Kidney (tissue), 14 donors: Measurements from ENCODE around the gene ODF2L. TPM values are rescaled to one million over a fixed set of nuclear protein-coding genes. Genes with fewer than 3 reads are reported as not detected.

Source experiments
- DNase-seq, 5 donors: peaks; one replicate each; pipeline ENCODE4 v3.0.0-alpha.2; 2013 to 2020
- FAIRE-seq: peaks from 2 replicates; lab custom pipeline; 2012; peaks lifted over from hg19 to GRCh38; lab: Jason Lieb, UNC
- H3K27ac ChIP-seq, 2 donors: one replicate each; pipeline ENCODE4 v1.7.0; 2013; ENCODE audit warnings: low read depth in 2 of 2, low read length in 2 of 2, inconsistent platforms in 1 of 2
- H3K27me3 ChIP-seq: one replicate; pipeline ENCODE4 v1.7.1; 2013; ENCODE audit warnings: low read length, inconsistent platforms; ENCODE audit not compliant: control insufficient read depth, insufficient read depth
- H3K36me3 ChIP-seq, 3 donors: one replicate each; pipeline versions ENCODE4 v1.7.0 to v1.7.1; 2013; ENCODE audit warnings: low read length in 3 of 3, control low read depth in 1 of 3, inconsistent platforms in 1 of 3; ENCODE audit not compliant: insufficient read depth in 3 of 3, control insufficient read depth in 2 of 3
- H3K4me1 ChIP-seq, 3 donors: one replicate each; pipeline versions ENCODE4 v1.7.0 to v1.7.1; 2013; ENCODE audit warnings: low read length in 3 of 3, inconsistent platforms in 1 of 3, low read depth in 1 of 3; ENCODE audit not compliant: control insufficient read depth in 2 of 3, insufficient read depth in 2 of 3
- H3K4me3 ChIP-seq, 3 donors: one replicate each; pipeline versions ENCODE4 v1.7.0 to v1.8.1; 2013; ENCODE audit warnings: low read length in 3 of 3, control low read depth in 1 of 3, inconsistent platforms in 1 of 3
- H3K9ac ChIP-seq, 3 donors: one replicate each; pipeline versions ENCODE4 v1.7.0 to v1.7.1; 2013; ENCODE audit warnings: low read length in 3 of 3, control low read depth in 1 of 3, inconsistent platforms in 1 of 3
- H3K9me3 ChIP-seq, 3 donors: one replicate each; pipeline versions ENCODE4 v1.7.0 to v1.7.1; 2013; ENCODE audit warnings: low read length in 3 of 3, control low read depth in 1 of 3, inconsistent platforms in 1 of 3; ENCODE audit not compliant: control insufficient read depth in 2 of 3, insufficient read depth in 1 of 3
- intact Hi-C: fragments of 100-400 bp; cut with DNase I; formaldehyde crosslinking; loops from one replicate; pipeline ENCODE4 v1.11.1; 2022
- polyA plus RNA-seq: library from polyadenylated mRNA; stranded (reverse); fragments of 350-450 nt; fragmentation: Illumina TruSeq; extraction: RNeasy Lipid Tissue Mini Kit (QIAGEN cat#74804); gene quantifications from one replicate; pipeline ENCODE4 v1.2.3, GENCODE V29; 2014; ENCODE audit warnings: low read depth, low replicate concordance; ENCODE audit not compliant: insufficient read depth
- total RNA-seq: library from RNA; stranded (reverse); fragmentation: NEBNext Ultra II Directional; extraction: Animal tissue kit (Norgen Biotek cat#: 25700); gene quantifications from one replicate; pipeline ENCODE4 v1.2.1, GENCODE V29; 2021
- TF ChIP-seq, protein P1 (sequence below): IDR thresholded peaks from 3 replicates; pipeline ENCODE4 v1.5.1; 2012; ENCODE audit warnings: mild to moderate bottlenecking, moderate library complexity, borderline replicate concordance; ENCODE audit not compliant: insufficient read depth; ENCODE audit errors: extremely low read depth
- donor health status: control.
- donor health status: control.
- donor health status: control.
- donor health status: control.
- donor health status: control.
- donor health status: DM: yes; HTN: yes; CAD: no.
- donor health status: Normal renal cell carcinoma (clear cell type).

ODF2L gene
- total and polyA plus RNA-seq, 2 donors from 2014 or later, result 19.2 to 57.3 TPM

GRCh38 chr1:86419277-86419903 is 23.3 kb upstream of the ODF2L start:
- H3K27me3 ChIP-seq, result no peaks in the 10 kb centered on the region
- FAIRE-seq, result no peak
- H3K36me3 ChIP-seq, result no peaks in the 10 kb centered on the region
- DNase-seq, result peak in 2 of 5 donors; percentile 17 to 29
- H3K9ac ChIP-seq, result no peak overlapping the region
- TF ChIP-seq, protein P1, sequence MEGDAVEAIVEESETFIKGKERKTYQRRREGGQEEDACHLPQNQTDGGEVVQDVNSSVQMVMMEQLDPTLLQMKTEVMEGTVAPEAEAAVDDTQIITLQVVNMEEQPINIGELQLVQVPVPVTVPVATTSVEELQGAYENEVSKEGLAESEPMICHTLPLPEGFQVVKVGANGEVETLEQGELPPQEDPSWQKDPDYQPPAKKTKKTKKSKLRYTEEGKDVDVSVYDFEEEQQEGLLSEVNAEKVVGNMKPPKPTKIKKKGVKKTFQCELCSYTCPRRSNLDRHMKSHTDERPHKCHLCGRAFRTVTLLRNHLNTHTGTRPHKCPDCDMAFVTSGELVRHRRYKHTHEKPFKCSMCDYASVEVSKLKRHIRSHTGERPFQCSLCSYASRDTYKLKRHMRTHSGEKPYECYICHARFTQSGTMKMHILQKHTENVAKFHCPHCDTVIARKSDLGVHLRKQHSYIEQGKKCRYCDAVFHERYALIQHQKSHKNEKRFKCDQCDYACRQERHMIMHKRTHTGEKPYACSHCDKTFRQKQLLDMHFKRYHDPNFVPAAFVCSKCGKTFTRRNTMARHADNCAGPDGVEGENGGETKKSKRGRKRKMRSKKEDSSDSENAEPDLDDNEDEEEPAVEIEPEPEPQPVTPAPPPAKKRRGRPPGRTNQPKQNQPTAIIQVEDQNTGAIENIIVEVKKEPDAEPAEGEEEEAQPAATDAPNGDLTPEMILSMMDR, result peak; percentile 11
- no peaks in the 10 kb centered on the region for H3K4me1 ChIP-seq
- no peak overlapping the region for H3K27ac ChIP-seq
- intact Hi-C loops, result no loop called here
- H3K9me3 ChIP-seq, result no peaks in the 10 kb centered on the region
- no peak overlapping the region for H3K4me3 ChIP-seq

- intact Hi-C loops, result no loop called here
- no peaks in the 10 kb centered on the region for H3K36me3 ChIP-seq
- H3K27ac ChIP-seq, result no peak overlapping the region
- DNase-seq (no peak), FAIRE-seq (no peak)
- H3K27me3 ChIP-seq, result no peaks in the 10 kb centered on the region
- no peak overlapping the region for H3K4me3 ChIP-seq
- no peaks in the 10 kb centered on the region for H3K9me3 ChIP-seq
- no peaks in the 10 kb centered on the region for H3K4me1 ChIP-seq
- no peak overlapping the region for H3K9ac ChIP-seq
- TF ChIP-seq, protein P1, result no peak
These were observed 20.2 kb upstream of the ODF2L start for GRCh38 chr1:86416343-86416742.

DNA sequence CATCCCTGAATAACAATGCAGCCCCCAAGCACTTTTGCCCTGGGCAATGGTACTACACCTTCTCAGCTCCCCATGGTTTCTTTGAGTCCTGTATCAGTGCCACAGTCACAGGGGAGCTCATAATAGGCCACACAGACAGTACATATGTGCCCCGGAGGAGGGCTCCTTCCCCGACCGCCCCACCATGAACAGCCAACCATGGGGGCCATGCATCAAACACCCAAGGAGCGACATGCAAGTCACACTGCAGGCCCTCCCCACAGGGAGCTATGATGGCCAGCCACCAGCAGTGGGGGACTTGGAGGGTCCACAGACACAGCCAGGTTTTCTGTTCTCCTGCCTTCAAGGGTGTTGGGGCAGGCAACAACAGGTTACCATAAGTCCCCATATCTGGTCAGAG is 14.8 kb upstream of the ODF2L start:
- no peak overlapping the region for H3K9ac ChIP-seq
- H3K27me3 ChIP-seq, result no peaks in the 10 kb centered on the region
- no peaks in the 10 kb centered on the region for H3K36me3 ChIP-seq
- FAIRE-seq (no peak), DNase-seq (no peak)
- intact Hi-C loops, result no loop called here
- TF ChIP-seq, protein P1, result no peak
- no peak overlapping the region for H3K27ac ChIP-seq
- H3K4me3 ChIP-seq, result no peak overlapping the region
- H3K9me3 ChIP-seq, result no peaks in the 10 kb centered on the region
- no peaks in the 10 kb centered on the region for H3K4me1 ChIP-seq

DNA sequence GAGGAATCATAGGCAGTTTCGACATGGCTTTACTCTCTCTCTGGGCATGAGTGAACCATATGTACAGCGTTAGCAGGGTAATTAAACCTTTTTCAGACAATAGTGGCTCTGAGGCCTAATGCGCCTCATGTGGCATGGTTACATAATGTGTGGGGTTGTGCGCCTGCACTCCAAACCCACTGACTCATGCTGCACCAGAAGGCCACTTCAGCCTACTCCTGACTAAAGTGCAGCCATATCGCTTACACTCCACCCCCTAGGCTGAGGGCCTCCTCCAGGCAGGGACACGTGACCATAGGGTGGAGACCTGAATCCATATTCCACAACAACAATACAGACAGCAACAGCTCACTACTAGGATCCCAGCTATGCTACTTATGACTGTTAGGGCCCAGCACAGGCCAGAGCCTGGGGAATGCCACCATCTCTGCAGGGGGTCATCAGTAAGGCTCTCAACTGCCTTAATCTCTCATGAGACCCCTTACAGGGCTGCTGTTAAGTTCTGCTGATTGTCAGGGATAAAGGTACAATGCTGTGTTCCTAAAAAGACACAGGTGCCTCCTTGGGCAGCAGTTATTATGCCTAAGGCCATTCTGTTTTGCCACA is 13.4 kb upstream of the ODF2L start:
- Histone ChIP-seq H3K9me3 (no peaks in the 10 kb centered on the region), H3K4me1 (no peaks in the 10 kb centered on the region), H3K9ac (no peak overlapping the region), H3K27me3 (no peaks in the 10 kb centered on the region), H3K4me3 (no peak overlapping the region), H3K27ac (no peak overlapping the region), H3K36me3 (no peaks in the 10 kb centered on the region)
- FAIRE-seq, result no peak
- DNase-seq, result no peak
- intact Hi-C loops, result no loop called here
- TF ChIP-seq, protein P1, result no peak
